Fibroblast of mammary gland (primary cell): ENCODE results near the gene TMEM184A.

Source experiments
- DNase-seq: peaks from one replicate; pipeline ENCODE4 v3.0.0-alpha.2; 2010; ENCODE audit warnings: low read depth
- H3K4me3 ChIP-seq: 2 replicates; pipeline ENCODE4 v1.5.1; 2011; ENCODE audit warnings: low read depth, mild to moderate bottlenecking, low read length, moderate library complexity; ENCODE audit not compliant: control insufficient read depth
- TF ChIP-seq, protein P1 (sequence below): conservative IDR thresholded peaks from 2 replicates; pipeline ENCODE4 v1.5.1; 2011; ENCODE audit warnings: low read depth, low read length, inconsistent platforms; ENCODE audit not compliant: control insufficient read depth, insufficient read depth

TMEM184A gene

DNA sequence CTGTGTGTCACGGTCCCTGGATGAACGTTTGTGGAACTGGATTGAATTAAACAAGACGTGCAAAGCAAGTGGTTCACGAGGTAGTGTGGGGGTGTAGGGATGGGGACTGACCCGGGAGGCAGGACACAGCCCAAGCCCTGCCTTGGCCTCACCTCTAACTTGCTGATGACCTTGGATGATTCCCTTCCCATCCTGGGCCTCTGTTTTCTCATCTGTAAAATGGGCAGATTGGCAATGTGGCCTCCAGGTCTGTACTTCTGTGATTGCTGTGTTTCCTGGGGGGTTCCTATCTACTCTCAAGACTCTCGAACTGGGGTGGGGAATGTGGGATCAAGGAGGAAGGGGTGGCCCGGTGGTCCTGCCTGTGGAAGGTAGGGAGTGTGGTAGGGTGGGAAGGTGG lies 19.8 kb upstream of the TMEM184A start:
- TF ChIP-seq, protein P1, sequence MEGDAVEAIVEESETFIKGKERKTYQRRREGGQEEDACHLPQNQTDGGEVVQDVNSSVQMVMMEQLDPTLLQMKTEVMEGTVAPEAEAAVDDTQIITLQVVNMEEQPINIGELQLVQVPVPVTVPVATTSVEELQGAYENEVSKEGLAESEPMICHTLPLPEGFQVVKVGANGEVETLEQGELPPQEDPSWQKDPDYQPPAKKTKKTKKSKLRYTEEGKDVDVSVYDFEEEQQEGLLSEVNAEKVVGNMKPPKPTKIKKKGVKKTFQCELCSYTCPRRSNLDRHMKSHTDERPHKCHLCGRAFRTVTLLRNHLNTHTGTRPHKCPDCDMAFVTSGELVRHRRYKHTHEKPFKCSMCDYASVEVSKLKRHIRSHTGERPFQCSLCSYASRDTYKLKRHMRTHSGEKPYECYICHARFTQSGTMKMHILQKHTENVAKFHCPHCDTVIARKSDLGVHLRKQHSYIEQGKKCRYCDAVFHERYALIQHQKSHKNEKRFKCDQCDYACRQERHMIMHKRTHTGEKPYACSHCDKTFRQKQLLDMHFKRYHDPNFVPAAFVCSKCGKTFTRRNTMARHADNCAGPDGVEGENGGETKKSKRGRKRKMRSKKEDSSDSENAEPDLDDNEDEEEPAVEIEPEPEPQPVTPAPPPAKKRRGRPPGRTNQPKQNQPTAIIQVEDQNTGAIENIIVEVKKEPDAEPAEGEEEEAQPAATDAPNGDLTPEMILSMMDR, result no peak

DNA sequence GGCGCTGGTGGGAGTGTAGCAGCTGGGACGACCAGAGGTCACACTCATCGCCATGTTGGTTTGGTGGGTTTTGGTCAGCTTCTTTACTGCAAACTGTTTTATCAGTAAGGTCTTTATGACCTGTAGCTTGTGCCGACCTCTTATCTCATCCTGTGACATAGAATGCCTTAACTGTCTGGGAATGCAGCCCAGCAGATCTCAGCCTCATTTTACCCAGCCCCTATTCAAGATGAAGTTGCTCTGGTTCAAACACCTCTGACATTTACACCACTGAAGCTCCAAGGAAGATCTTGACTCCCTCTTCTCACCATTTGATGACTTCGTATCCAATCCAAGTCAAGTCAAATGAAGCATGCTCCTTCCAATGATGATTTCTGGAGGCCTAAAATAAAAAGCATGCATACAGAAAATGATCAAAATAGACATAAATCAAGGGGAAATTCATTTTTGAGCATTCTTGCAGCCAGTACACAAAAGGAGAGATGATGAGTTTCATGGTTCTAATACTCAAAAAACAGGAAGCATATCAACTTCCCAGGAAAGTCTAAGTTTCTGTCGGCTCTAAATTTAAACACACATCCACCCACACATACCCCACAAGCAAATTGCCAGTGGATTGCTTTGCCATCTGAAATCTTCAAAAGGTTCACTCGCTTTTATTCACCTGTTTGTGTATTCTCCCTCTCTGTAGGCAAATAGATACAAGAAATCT lies 16.3 kb upstream of the TMEM184A start:
- TF ChIP-seq, protein P1, result no peak
- no peak for DNase-seq
- no peak overlapping the region for H3K4me3 ChIP-seq

More for the DNA sequence above, 19.8 kb upstream of the TMEM184A start:
- no peak for DNase-seq
- no peak overlapping the region for H3K4me3 ChIP-seq

DNA sequence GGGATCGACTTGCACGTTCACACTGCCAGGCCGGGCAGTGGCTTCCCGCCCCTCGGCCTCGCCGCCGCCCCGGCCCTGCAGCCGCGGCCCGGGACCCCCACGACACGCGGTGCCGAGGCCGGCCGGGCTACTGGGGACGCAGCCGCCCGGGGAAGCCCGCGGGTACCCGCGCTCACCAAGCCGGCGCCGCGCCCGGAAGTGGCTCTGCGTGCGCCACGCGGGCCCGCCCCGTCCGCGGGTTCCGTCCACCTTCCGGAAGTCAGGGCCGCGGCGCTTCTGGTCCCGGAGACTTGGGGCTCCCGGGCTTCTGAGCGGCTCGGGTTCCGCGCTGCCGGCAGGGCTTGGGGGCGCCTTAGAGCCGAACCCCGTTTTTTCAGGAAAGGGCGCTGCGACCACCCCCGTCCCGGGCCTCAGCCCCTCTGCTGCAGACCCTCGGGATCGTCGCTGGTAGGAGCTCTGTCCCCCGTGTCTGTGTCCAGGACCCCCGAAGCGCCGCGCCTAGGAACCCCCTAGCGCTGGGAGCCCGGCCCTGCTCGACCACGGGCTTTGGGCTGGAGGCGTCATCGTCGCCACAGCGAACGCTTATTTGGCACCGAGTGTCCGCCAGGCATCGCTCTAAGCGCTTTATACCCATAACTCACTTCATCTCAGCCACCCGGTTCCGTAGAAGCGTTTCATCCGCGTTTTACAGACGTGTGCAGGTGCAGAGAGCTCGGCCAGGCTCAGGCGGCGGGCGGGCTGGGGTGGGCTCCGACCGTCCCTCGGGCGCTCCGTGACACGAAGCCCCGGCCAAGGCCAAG lies 14.0 kb upstream of the TMEM184A start, which contains the start of gene PSMG3:
TSS of gene PSMG3 (minus strand) at position 200 of the 800 bp plus-strand sequence. CDS start 693 bp downstream, outside the sequence.
- TF ChIP-seq, protein P1, result peak; percentile 10
- peak; percentile 83 for DNase-seq

DNA sequence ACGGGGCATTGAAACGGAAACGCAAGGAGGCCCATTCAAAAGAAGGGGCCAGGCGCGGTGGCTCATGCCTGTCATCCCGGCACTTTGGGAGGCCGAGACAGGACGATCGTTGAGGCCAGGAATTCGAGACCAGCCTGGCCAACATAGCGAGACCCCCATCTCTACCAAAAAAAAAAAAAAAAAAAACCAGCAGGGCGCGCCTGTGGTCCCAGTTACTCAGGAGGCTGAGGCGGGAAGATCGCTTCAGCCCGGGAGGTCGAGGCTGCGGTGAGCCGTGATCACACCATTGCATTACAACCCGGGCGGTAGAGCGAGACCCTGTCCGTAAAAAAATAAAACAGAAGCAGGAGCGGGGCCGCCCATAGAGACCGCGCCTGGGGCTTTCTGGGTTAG lies 13.4 kb upstream of the TMEM184A start:
- TF ChIP-seq, protein P1, result no peak
- DNase-seq, result no peak
- H3K4me3 ChIP-seq, result peak overlapping the region; percentile 68

More for the DNA sequence above, 14.0 kb upstream of the TMEM184A start, which contains the start of gene PSMG3:
- peak within 1 kb of the TSS; percentile 88 for H3K4me3 ChIP-seq

DNA sequence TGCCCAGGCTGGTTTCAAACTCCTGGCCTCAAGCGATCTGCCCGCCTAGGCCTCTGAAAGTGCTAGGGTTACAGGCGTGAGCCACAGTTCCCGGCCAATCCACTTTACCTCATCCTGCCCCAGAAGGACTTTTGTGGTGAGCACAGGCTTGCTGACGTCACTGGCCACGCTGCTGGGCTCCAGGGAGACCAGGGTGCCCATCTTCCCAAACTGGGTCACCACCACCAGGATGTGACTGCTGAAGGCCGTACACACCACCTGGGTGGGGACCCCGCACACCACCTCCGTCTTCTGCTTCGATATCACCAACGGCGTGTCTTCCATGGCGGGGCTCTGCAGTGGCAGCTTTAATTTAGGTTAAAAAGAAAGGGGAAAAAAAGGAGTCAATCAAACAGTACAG lies 13.0 kb upstream of the TMEM184A start:
- H3K4me3 ChIP-seq, result peak overlapping the region; percentile 68
- peak; percentile 90 for DNase-seq
- TF ChIP-seq, protein P1, result no peak

DNA sequence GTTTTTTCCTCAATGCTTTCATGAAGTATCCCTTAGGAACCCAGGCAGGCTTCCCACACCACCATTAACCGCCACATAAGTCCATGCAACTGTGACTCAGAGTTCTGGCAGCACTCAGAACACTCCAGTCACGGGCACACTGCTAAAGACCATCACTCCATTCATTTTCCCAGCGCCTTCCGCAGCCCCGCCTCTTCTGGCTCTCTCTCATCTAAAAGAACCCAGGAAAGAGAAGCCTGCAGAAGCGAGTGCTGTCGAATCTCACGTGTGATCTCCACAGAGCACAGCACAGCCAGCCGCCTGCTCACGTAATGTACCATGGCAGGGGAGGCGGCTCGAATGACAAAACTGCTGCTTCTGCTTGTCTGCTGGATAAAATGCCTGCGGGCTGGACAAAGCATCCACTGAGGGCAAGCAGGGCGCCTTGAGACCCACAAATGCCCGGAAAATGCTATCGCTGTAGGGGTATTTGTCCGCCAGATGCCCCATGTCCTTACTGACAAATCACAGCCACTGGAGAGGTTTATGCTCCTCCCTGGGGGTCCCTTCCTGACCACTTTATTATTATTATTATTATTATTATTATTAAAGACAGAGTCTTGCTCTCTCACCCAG lies 12.0 kb upstream of the TMEM184A start:
- TF ChIP-seq, protein P1, result no peak
- H3K4me3 ChIP-seq, result peak overlapping the region; percentile 28
- DNase-seq, result peak; percentile 97
